ENCODE data around the gene GPR87.
A peak's percentile ranks its signal among the peaks of the same experiment; 100 is the strongest.

GPR87 gene

GRCh38 chr3:151305060-151305774, 11.4 kb downstream of the GPR87 start:
- DNase-seq (ENCODE audit: low read depth) = peak; percentile 72
- TF ChIP-seq, protein P1, sequence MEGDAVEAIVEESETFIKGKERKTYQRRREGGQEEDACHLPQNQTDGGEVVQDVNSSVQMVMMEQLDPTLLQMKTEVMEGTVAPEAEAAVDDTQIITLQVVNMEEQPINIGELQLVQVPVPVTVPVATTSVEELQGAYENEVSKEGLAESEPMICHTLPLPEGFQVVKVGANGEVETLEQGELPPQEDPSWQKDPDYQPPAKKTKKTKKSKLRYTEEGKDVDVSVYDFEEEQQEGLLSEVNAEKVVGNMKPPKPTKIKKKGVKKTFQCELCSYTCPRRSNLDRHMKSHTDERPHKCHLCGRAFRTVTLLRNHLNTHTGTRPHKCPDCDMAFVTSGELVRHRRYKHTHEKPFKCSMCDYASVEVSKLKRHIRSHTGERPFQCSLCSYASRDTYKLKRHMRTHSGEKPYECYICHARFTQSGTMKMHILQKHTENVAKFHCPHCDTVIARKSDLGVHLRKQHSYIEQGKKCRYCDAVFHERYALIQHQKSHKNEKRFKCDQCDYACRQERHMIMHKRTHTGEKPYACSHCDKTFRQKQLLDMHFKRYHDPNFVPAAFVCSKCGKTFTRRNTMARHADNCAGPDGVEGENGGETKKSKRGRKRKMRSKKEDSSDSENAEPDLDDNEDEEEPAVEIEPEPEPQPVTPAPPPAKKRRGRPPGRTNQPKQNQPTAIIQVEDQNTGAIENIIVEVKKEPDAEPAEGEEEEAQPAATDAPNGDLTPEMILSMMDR (IDR thresholded peaks at IDR 0.05; ENCODE audit: control insufficient read depth, extremely low read depth, insufficient read depth) = peak; percentile 46
- no peak overlapping the region for H3K4me3 ChIP-seq (ENCODE audit: low read depth, low read length)

DNA sequence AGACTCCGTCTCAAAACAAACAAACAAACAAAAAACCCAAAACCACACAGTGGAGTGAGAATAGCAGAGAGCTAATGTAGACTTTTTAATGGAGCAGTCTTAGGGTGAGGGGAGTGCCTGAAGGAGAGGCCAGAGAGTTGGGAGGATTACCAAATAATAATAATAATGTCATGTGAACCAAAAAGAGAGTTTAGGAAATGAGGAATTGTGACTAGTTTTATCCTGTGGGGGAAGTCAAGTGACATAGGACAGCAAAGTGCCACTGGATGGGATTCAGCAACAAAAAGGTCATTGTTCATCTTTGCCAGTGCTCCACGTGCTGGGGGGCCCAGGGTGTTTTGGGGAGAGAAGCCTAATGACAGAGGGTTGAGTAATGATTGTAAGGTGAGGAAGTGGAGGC, 12.9 kb downstream of the GPR87 start:
- TF ChIP-seq, protein P1 (IDR thresholded peaks at IDR 0.05; ENCODE audit: control insufficient read depth, extremely low read depth, insufficient read depth) = no peak
- no peak overlapping the region for H3K4me3 ChIP-seq (ENCODE audit: low read depth, low read length)
- no peak for DNase-seq (ENCODE audit: low read depth)

DNA sequence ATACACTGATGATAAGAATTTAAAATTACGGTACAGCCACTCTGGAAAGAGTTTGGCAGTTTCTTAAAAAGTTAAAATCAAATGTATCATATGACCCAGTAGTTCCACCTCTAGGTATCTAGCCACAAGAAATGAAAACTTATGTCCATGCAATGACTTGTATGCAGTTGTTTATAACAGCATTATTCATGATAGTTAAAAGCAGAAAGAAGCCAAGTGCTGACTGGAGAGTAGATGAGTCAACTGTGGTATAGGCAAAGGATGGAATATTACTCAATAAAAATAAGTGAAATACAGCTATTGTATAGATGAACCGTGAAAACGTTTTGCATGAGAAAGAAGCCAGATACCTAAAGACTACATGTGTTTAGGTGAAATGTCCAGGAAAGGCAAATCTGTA, 14.8 kb downstream of the GPR87 start:
- no peak for DNase-seq (ENCODE audit: low read depth)
- no peak overlapping the region for H3K4me3 ChIP-seq (ENCODE audit: low read depth, low read length)
- TF ChIP-seq, protein P1 (IDR thresholded peaks at IDR 0.05; ENCODE audit: control insufficient read depth, extremely low read depth, insufficient read depth) = no peak

GRCh38 chr3:151300539-151300938, 16.1 kb downstream of the GPR87 start:
- no peak overlapping the region for H3K4me3 ChIP-seq (ENCODE audit: low read depth, low read length)
- DNase-seq (ENCODE audit: low read depth) = no peak
- TF ChIP-seq, protein P1 (IDR thresholded peaks at IDR 0.05; ENCODE audit: control insufficient read depth, extremely low read depth, insufficient read depth) = no peak

DNA sequence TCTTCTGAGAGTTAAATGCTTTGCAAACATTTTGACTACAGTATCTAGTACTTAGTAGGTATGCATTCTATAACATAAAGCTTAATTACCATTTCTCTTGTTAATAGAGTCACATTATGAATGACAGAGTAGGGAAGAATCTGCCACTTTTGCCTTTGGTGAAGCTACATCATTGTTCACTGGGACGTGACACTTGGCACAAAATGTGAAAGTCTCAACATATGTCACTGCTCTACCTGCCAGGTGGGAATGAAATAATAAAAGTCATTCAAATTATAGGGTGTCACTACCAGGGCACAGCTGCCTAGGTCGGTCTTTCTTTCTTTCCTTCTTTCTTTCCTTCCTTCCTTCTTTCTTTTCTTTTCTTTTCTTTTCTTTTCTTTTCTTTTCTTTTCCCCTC, 17.6 kb downstream of the GPR87 start:
- DNase-seq (ENCODE audit: low read depth) = no peak
- TF ChIP-seq, protein P1 (IDR thresholded peaks at IDR 0.05; ENCODE audit: control insufficient read depth, extremely low read depth, insufficient read depth) = no peak
- H3K4me3 ChIP-seq (ENCODE audit: low read depth, low read length) = no peak overlapping the region

DNA sequence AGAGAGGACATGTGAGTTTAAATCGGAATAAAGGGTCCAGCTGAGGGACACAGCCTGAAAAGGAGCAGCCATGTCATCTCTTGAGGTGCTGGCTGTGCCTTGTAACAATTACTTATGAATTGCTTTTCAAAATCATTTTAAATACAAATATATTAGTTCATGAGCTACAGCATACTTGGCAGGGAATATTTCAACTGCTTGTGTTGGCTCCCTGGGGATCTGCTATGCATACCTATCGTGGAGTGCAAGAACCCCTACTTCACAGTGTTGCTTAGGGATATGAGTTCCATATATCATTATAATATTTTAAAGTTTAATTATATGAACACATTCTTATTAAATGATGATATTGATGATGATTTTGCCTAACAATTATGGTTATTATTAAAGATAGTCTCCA, 19.2 kb downstream of the GPR87 start:
- no peak overlapping the region for H3K4me3 ChIP-seq (ENCODE audit: low read depth, low read length)

More for the DNA sequence above, 19.2 kb downstream of the GPR87 start:
- TF ChIP-seq, protein P1 (IDR thresholded peaks at IDR 0.05; ENCODE audit: control insufficient read depth, extremely low read depth, insufficient read depth) = no peak
- no peak for DNase-seq (ENCODE audit: low read depth)

All from LNCaP clone FGC (cell line).